CD4-positive, alpha-beta T cell treated with Interleukin-21 for 1 hour (primary cell): ENCODE results near the gene WEE2.
"Not testable (repeated sequence)": the region's sequence is repeated elsewhere in the genome, so short reads cannot be mapped to it uniquely, and the experiment has no call there.

Experiments used
- DNase-seq: peaks from one replicate; pipeline ENCODE4 v3.0.0-alpha.2; 2020

Gene WEE2

GRCh38 chr7:141708351-141708750 lies at the start of gene WEE2:
TSS of gene WEE2 (plus strand) at chr7:141708353. CDS start at chr7:141708759, 406 bp downstream.
- no peak for DNase-seq

- no peak for DNase-seq
These were observed 48.7 kb upstream of the WEE2 start for GRCh38 chr7:141659501-141659900.

GRCh38 chr7:141660259-141660658 lies 47.9 kb upstream of the WEE2 start:
- DNase-seq: no peak

GRCh38 chr7:141663081-141663849 lies 44.9 kb upstream of the WEE2 start:
- DNase-seq: no peak

GRCh38 chr7:141664450-141664849 lies 43.7 kb upstream of the WEE2 start:
- no peak for DNase-seq

GRCh38 chr7:141665208-141666035 lies 42.7 kb upstream of the WEE2 start:
- DNase-seq: no peak

- DNase-seq: no peak
These were observed 42.1 kb upstream of the WEE2 start for GRCh38 chr7:141666071-141666470.

GRCh38 chr7:141668853-141669252 lies 39.3 kb upstream of the WEE2 start:
- DNase-seq: no peak

- no peak for DNase-seq
These were observed 36.3 kb upstream of the WEE2 start for GRCh38 chr7:141671705-141672496.

- no peak for DNase-seq
These were observed 34.8 kb upstream of the WEE2 start for GRCh38 chr7:141673346-141673745.

- no peak for DNase-seq
These were observed 33.9 kb upstream of the WEE2 start for GRCh38 chr7:141674171-141674671.

GRCh38 chr7:141674702-141675101 lies 33.5 kb upstream of the WEE2 start:
- DNase-seq: no peak

GRCh38 chr7:141675436-141676215 lies 32.5 kb upstream of the WEE2 start:
- DNase-seq: no peak

- DNase-seq: no peak
These were observed 31.5 kb upstream of the WEE2 start for GRCh38 chr7:141676618-141677017.

GRCh38 chr7:141679014-141679413 lies 29.1 kb upstream of the WEE2 start:
- DNase-seq: no peak

GRCh38 chr7:141685285-141686023 lies 22.7 kb upstream of the WEE2 start:
- no peak for DNase-seq

- DNase-seq: no peak
These were observed 22.1 kb upstream of the WEE2 start for GRCh38 chr7:141686074-141686473.

- no peak for DNase-seq
These were observed 21.5 kb upstream of the WEE2 start for GRCh38 chr7:141686670-141687069.

- DNase-seq: no peak
These were observed 20.1 kb upstream of the WEE2 start for GRCh38 chr7:141688043-141688442.

- not testable (repeated sequence) for DNase-seq
These were observed 18.9 kb upstream of the WEE2 start for GRCh38 chr7:141689072-141689825.

- no peak for DNase-seq
These were observed 16.6 kb upstream of the WEE2 start for GRCh38 chr7:141691540-141691939.
